HepG2 (cell line): ENCODE data around the gene DENND11. TPM values are rescaled to one million over a fixed set of nuclear protein-coding genes. Genes with fewer than 3 reads are reported as not detected.

Experiments
- CBX5 ChIP-seq: sonication (generic); formaldehyde crosslinking; IDR thresholded peaks from 2 replicates; pipeline ENCODE4 v1.4.0; 2020; ENCODE audit warnings: missing genetic modification reagents, borderline replicate concordance
- CREM ChIP-seq, 2 experiments: sonication (generic) in 1 of 2; formaldehyde crosslinking in 1 of 2; IDR thresholded peaks; 2 replicates each; pipeline versions ENCODE4 v1.4.0 to v1.6.1; 2016 to 2020; ENCODE audit warnings: antibody characterized with exemption in 1 of 2, mild to moderate bottlenecking in 1 of 2, missing genetic modification reagents in 1 of 2
- NCOR1 ChIP-seq: fragments of 200-600 bp; sonication (generic); IDR thresholded peaks from 2 replicates; pipeline ENCODE4 v1.7.0; 2017; ENCODE audit warnings: antibody characterized with exemption, low read length, borderline replicate concordance
- NFKB2 ChIP-seq: sonication (generic); formaldehyde crosslinking; IDR thresholded peaks from 2 replicates; pipeline ENCODE4 v1.4.0; 2020; ENCODE audit warnings: missing genetic modification reagents, borderline replicate concordance
- RBAK ChIP-seq: sonication (generic); formaldehyde crosslinking; IDR thresholded peaks from 2 replicates; pipeline ENCODE4 v1.5.1; 2020; ENCODE audit warnings: mild to moderate bottlenecking, missing genetic modification reagents
- YEATS4 ChIP-seq: sonication (generic); formaldehyde crosslinking; IDR thresholded peaks from 2 replicates; pipeline ENCODE4 v1.4.0; 2020; ENCODE audit warnings: missing genetic modification reagents, borderline replicate concordance
- ZNF331 ChIP-seq: sonication (generic); formaldehyde crosslinking; IDR thresholded peaks from 2 replicates; pipeline ENCODE4 v1.4.0; 2020; ENCODE audit warnings: missing genetic modification reagents
- polyA plus RNA-seq, 8 experiments: library from polyadenylated mRNA; depleted of rRNA in 3 of 8; stranded (reverse) in 7 of 8; unstranded in 1 of 8; fragments of >200 nt; fragmentation: Illumina TruSeq in 4 of 8; extraction: Trizol in 4 of 8; gene quantifications; 2 replicates each; pipeline versions ENCODE4 v1.2.1 to v1.2.3, GENCODE V29; 2011 to 2016; ENCODE audit warnings: low read depth in 4 of 8, missing spikeins in 1 of 8, mixed read lengths in 1 of 8; ENCODE audit not compliant: insufficient read depth in 1 of 8
- total RNA-seq, 5 experiments: library from RNA; depleted of rRNA; stranded (reverse); fragments of >200 nt; fragmentation: Illumina TruSeq; extraction: Trizol; gene quantifications; 2 replicates each; pipeline ENCODE4 v1.2.3, GENCODE V29; 2016; ENCODE audit warnings: low read depth in 1 of 5
- TF ChIP-seq, protein P1 (sequence below): sonication (generic); formaldehyde crosslinking; IDR thresholded peaks from 2 replicates; pipeline ENCODE4 v1.4.0; 2020; ENCODE audit warnings: missing genetic modification reagents
- TF ChIP-seq, protein P2 (sequence below): sonication (generic); formaldehyde crosslinking; IDR thresholded peaks from 2 replicates; pipeline ENCODE4 v1.8.0; 2022; ENCODE audit warnings: mild to moderate bottlenecking, missing genetic modification reagents, moderate library complexity
- TF ChIP-seq, protein P3 (sequence below): sonication (generic); formaldehyde crosslinking; IDR thresholded peaks from 2 replicates; pipeline ENCODE4 v1.4.0; 2020; ENCODE audit warnings: low read depth, missing genetic modification reagents

The DENND11 gene
- total and polyA plus RNA-seq, 2 of the 13 experiments (the other 11 are each of a cell fraction or from before 2014, with no cell fraction given) = 7.1 to 10.5 TPM

DNA sequence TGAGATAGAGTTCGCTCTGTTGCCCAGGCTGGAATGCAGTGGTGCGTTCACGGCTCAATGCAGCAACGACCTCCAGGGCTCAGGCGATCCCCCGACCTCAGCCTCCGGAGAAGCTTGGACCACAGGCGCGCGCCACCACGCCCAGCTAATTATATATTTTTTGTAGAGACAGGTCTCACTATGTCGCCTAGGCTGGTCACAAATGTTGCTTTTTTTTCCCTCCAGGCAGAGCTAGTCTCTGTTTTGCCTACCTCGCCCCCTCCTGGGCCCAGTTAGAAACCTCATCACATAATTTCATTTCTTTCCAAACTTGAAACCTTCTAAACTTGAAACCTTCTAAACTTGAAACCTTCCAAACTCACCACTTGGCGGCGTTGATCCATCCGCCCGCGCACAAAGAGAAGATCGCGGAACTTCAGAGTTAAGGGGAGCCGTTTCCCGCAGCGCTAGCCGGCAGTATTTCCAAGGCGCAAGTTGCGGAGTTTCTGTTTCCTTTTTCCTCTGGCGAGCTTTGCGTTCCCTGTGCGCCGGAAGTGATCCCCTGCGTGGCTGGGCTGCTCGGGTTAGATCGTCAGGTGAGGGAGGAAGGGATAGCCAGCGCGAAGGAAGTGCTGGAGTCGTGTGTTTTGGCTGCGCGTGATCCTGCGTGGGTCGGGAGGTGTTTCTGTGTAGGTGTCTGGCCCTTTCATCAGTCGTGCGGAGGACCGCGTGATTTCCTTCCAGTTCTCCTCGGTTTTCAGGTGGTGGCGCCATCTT lies 36.0 kb upstream of the DENND11 start, which contains the start of gene SSBP1 (continued):
- TF ChIP-seq, protein P1, sequence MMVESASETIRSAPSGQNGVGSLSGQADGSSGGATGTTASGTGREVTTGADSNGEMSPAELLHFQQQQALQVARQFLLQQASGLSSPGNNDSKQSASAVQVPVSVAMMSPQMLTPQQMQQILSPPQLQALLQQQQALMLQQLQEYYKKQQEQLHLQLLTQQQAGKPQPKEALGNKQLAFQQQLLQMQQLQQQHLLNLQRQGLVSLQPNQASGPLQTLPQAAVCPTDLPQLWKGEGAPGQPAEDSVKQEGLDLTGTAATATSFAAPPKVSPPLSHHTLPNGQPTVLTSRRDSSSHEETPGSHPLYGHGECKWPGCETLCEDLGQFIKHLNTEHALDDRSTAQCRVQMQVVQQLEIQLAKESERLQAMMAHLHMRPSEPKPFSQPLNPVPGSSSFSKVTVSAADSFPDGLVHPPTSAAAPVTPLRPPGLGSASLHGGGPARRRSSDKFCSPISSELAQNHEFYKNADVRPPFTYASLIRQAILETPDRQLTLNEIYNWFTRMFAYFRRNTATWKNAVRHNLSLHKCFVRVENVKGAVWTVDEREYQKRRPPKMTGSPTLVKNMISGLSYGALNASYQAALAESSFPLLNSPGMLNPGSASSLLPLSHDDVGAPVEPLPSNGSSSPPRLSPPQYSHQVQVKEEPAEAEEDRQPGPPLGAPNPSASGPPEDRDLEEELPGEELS (CRISPR knock-in tag) = peak; percentile 74
- TF ChIP-seq YEATS4 (CRISPR knock-in tag) = peak; percentile 99
- TF ChIP-seq CBX5 = peak; percentile 94
- peak; percentile 40; the same call in 1 of the 2 replicates for TF ChIP-seq NCOR1
- TF ChIP-seq CREM (IDR thresholded peaks at IDR 0.05) = peak; percentile 96
- TF ChIP-seq CREM (CRISPR knock-in tag; IDR thresholded peaks at IDR 0.05) = peak; percentile 50; the same call in 1 of the 2 replicates
- TF ChIP-seq, protein P2, sequence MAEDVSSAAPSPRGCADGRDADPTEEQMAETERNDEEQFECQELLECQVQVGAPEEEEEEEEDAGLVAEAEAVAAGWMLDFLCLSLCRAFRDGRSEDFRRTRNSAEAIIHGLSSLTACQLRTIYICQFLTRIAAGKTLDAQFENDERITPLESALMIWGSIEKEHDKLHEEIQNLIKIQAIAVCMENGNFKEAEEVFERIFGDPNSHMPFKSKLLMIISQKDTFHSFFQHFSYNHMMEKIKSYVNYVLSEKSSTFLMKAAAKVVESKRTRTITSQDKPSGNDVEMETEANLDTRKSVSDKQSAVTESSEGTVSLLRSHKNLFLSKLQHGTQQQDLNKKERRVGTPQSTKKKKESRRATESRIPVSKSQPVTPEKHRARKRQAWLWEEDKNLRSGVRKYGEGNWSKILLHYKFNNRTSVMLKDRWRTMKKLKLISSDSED (CRISPR knock-in tag) = no peak
- TF ChIP-seq, protein P3, sequence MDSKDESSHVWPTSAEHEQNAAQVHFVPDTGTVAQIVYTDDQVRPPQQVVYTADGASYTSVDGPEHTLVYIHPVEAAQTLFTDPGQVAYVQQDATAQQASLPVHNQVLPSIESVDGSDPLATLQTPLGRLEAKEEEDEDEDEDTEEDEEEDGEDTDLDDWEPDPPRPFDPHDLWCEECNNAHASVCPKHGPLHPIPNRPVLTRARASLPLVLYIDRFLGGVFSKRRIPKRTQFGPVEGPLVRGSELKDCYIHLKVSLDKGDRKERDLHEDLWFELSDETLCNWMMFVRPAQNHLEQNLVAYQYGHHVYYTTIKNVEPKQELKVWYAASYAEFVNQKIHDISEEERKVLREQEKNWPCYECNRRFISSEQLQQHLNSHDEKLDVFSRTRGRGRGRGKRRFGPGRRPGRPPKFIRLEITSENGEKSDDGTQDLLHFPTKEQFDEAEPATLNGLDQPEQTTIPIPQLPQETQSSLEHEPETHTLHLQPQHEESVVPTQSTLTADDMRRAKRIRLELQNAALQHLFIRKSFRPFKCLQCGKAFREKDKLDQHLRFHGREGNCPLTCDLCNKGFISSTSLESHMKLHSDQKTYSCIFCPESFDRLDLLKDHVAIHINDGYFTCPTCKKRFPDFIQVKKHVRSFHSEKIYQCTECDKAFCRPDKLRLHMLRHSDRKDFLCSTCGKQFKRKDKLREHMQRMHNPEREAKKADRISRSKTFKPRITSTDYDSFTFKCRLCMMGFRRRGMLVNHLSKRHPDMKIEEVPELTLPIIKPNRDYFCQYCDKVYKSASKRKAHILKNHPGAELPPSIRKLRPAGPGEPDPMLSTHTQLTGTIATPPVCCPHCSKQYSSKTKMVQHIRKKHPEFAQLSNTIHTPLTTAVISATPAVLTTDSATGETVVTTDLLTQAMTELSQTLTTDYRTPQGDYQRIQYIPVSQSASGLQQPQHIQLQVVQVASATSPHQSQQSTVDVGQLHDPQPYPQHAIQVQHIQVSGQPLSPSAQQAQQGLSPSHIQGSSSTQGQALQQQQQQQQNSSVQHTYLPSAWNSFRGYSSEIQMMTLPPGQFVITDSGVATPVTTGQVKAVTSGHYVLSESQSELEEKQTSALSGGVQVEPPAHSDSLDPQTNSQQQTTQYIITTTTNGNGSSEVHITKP (CRISPR knock-in tag) = peak; percentile 86
- TF ChIP-seq RBAK (CRISPR knock-in tag) = 0 out of 2 replicates have a peak, but pooled peaks have one; percentile 55
- peak; percentile 90; the same call in 1 of the 2 replicates for TF ChIP-seq NFKB2 (CRISPR knock-in tag)
- TF ChIP-seq ZNF331 (CRISPR knock-in tag) = peak; percentile 96
